ENCODE results near the gene PLB1. TPM values are rescaled to one million over a fixed set of nuclear protein-coding genes. Genes with fewer than 3 reads are reported as not detected.

PLB1 gene
- total RNA-seq, 1 experiment from 2014 or later, result 0.40 TPM

GRCh38 chr2:28493636-28494035 is 2.2 kb upstream of the PLB1 start:
- ChIA-PET POLR2A (ENCODE audit: unreplicated experiment) (no interaction called here), CTCF (no interaction called here)

DNA sequence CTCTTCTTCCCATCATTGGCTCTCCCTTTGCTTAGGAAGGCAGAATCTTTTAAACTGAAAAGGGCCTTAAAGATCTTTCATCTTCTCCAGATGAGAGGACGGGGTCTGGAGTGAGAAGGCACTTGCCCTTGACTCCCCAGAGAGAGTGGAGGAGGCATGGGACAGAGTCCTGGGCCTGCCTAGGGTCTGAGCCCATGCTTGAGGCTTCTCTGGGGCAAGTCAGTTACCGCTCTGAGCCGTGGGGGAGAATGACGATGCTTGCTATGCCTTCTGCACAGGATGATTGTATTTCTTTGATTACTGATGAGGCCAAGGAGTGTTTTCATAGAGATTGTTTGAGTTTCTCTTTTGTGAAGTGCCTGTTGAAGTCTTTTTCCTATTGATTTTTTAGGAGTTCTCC is 921 bp downstream of the PLB1 start:
- Histone ChIP-seq H3K27ac (ENCODE audit: low read length) (no peak overlapping the region), H3K79me2 (ENCODE audit: low read length) (no peaks in the 10 kb centered on the region), H3K4me2 (ENCODE audit: low read length) (no peak overlapping the region), H2AFZ (ENCODE audit: low read length) (no peak overlapping the region), H3K9ac (ENCODE audit: low read length) (no peak overlapping the region), H3K27me3 (ENCODE audit: low read length) (no peaks in the 10 kb centered on the region), H3K4me1 (ENCODE audit: insufficient read depth, low read length) (no peaks in the 10 kb centered on the region), H3K4me3 (ENCODE audit: low read length) (no peak overlapping the region), H3K36me3 (ENCODE audit: low read depth, low read length) (no peaks in the 10 kb centered on the region), H3F3A (ENCODE audit: low read length, unreplicated experiment) (no peaks in the 10 kb centered on the region), H3K9me2 (replicated peaks; ENCODE audit: low read length) (no peaks in the 10 kb centered on the region), H3K9me3 (ENCODE audit: low read length) (no peaks in the 10 kb centered on the region), H4K20me1 (ENCODE audit: low read length) (no peaks in the 10 kb centered on the region)
- TF ChIP-seq, protein P1, sequence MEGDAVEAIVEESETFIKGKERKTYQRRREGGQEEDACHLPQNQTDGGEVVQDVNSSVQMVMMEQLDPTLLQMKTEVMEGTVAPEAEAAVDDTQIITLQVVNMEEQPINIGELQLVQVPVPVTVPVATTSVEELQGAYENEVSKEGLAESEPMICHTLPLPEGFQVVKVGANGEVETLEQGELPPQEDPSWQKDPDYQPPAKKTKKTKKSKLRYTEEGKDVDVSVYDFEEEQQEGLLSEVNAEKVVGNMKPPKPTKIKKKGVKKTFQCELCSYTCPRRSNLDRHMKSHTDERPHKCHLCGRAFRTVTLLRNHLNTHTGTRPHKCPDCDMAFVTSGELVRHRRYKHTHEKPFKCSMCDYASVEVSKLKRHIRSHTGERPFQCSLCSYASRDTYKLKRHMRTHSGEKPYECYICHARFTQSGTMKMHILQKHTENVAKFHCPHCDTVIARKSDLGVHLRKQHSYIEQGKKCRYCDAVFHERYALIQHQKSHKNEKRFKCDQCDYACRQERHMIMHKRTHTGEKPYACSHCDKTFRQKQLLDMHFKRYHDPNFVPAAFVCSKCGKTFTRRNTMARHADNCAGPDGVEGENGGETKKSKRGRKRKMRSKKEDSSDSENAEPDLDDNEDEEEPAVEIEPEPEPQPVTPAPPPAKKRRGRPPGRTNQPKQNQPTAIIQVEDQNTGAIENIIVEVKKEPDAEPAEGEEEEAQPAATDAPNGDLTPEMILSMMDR (conservative IDR thresholded peaks at IDR 0.05; ENCODE audit: low read depth, low read length), result no peak
- no peak for TF ChIP-seq EZH2 (IDR thresholded peaks at IDR 0.05; ENCODE audit: low read length, unreplicated experiment)
- no peak for TF ChIP-seq EZH2phosphoT487 (IDR thresholded peaks at IDR 0.05; ENCODE audit: borderline replicate concordance, low read length)
- ATAC-seq, result no peak
- no peak for DNase-seq
- ChIA-PET CTCF (no interaction called here), POLR2A (ENCODE audit: unreplicated experiment) (no interaction called here)
- no TSS peak for BruUV-seq (replicated peaks)
- intact Hi-C loops (cut with micrococcal nuclease), result no loop called here

More at GRCh38 chr2:28493636-28494035, 2.2 kb upstream of the PLB1 start:
- no peak overlapping the region for H3K27ac ChIP-seq (ENCODE audit: low read length)
- no peak overlapping the region for H3K9ac ChIP-seq (ENCODE audit: low read length)
- no peaks in the 10 kb centered on the region for H3K79me2 ChIP-seq (ENCODE audit: low read length)
- H3K9me2 ChIP-seq (replicated peaks; ENCODE audit: low read length), result no peaks in the 10 kb centered on the region
- no peak overlapping the region for H3K4me2 ChIP-seq (ENCODE audit: low read length)
- no TSS peak for BruUV-seq (replicated peaks)
- DNase-seq, result no peak
- intact Hi-C loops (cut with micrococcal nuclease), result no loop called here
- no peaks in the 10 kb centered on the region for H3K27me3 ChIP-seq (ENCODE audit: low read length)
- no peaks in the 10 kb centered on the region for H3K9me3 ChIP-seq (ENCODE audit: low read length)
- ATAC-seq, result no peak
- H2AFZ ChIP-seq (ENCODE audit: low read length), result no peak overlapping the region
- H4K20me1 ChIP-seq (ENCODE audit: low read length), result no peaks in the 10 kb centered on the region
- TF ChIP-seq, protein P1 (conservative IDR thresholded peaks at IDR 0.05; ENCODE audit: low read depth, low read length), result no peak
- no peak for TF ChIP-seq EZH2phosphoT487 (IDR thresholded peaks at IDR 0.05; ENCODE audit: borderline replicate concordance, low read length)
- TF ChIP-seq EZH2 (IDR thresholded peaks at IDR 0.05; ENCODE audit: low read length, unreplicated experiment), result no peak
- no peaks in the 10 kb centered on the region for H3K4me1 ChIP-seq (ENCODE audit: insufficient read depth, low read length)
- no peak overlapping the region for H3K4me3 ChIP-seq (ENCODE audit: low read length)
- no peaks in the 10 kb centered on the region for H3K36me3 ChIP-seq (ENCODE audit: low read depth, low read length)
- no peaks in the 10 kb centered on the region for H3F3A ChIP-seq (ENCODE audit: low read length, unreplicated experiment)

DNA sequence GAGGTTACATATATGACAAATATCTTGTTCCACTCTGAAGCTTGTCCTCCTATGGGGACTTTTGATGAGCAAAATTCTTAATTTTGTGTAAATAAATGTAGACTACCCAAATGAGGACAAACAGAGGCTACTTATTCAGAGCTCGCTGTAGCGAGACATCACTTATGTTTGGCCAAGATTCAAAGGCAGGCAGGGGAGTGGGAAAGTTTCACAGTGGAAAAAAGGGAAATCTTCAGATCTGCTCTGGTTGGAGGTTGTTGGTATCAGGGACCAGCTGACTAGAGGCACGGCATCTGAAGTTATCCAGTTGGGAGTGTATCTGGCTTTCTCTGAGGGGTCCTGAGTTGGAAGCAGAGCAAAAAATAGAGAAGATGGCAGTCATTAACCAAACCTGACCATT is 1.3 kb downstream of the PLB1 start:
- intact Hi-C loops (cut with micrococcal nuclease), result no loop called here

More for the DNA sequence above, 1.3 kb downstream of the PLB1 start:
- no peaks in the 10 kb centered on the region for H3K36me3 ChIP-seq (ENCODE audit: low read depth, low read length)
- no peak overlapping the region for H3K4me3 ChIP-seq (ENCODE audit: low read length)
- no peaks in the 10 kb centered on the region for H4K20me1 ChIP-seq (ENCODE audit: low read length)
- no peaks in the 10 kb centered on the region for H3K27me3 ChIP-seq (ENCODE audit: low read length)
- no peak overlapping the region for H2AFZ ChIP-seq (ENCODE audit: low read length)
- POLR2A ChIA-PET (ENCODE audit: unreplicated experiment), result no interaction called here
- no peaks in the 10 kb centered on the region for H3K79me2 ChIP-seq (ENCODE audit: low read length)
- H3K9me2 ChIP-seq (replicated peaks; ENCODE audit: low read length), result no peaks in the 10 kb centered on the region
- BruUV-seq (replicated peaks), result no TSS peak
- no peak for DNase-seq
- CTCF ChIA-PET, result no interaction called here
- ATAC-seq, result no peak
- no peak overlapping the region for H3K27ac ChIP-seq (ENCODE audit: low read length)
- H3K9ac ChIP-seq (ENCODE audit: low read length), result no peak overlapping the region
- no peaks in the 10 kb centered on the region for H3K4me1 ChIP-seq (ENCODE audit: insufficient read depth, low read length)
- TF ChIP-seq EZH2phosphoT487 (IDR thresholded peaks at IDR 0.05; ENCODE audit: borderline replicate concordance, low read length) (no peak), EZH2 (IDR thresholded peaks at IDR 0.05; ENCODE audit: low read length, unreplicated experiment) (no peak)
- TF ChIP-seq, protein P1 (conservative IDR thresholded peaks at IDR 0.05; ENCODE audit: low read depth, low read length), result no peak
- no peaks in the 10 kb centered on the region for H3K9me3 ChIP-seq (ENCODE audit: low read length)
- no peak overlapping the region for H3K4me2 ChIP-seq (ENCODE audit: low read length)
- H3F3A ChIP-seq (ENCODE audit: low read length, unreplicated experiment), result no peaks in the 10 kb centered on the region
